Tibial nerve (tissue), 3 donors: ENCODE results near the gene SCP2.

Experiments
- CTCF ChIP-seq, 5 experiments: fragments of 200-600 bp in 3 of 5; fragments of 450-650 bp in 2 of 5; sonication (generic) in 3 of 5; IDR thresholded peaks; one replicate each; pipeline ENCODE4 v1.5.1; 2016 to 2019; ENCODE audit warnings: antibody characterized with exemption in 5 of 5, mild to moderate bottlenecking in 3 of 5, moderate library complexity in 2 of 5
- POLR2A ChIP-seq, 2 donors: fragments of 450-650 bp; IDR thresholded peaks; one replicate each; pipeline ENCODE4 v1.6.1; 2017; ENCODE audit warnings: antibody characterized with exemption in 2 of 2, mild to moderate bottlenecking in 2 of 2, moderate library complexity in 2 of 2

DNA sequence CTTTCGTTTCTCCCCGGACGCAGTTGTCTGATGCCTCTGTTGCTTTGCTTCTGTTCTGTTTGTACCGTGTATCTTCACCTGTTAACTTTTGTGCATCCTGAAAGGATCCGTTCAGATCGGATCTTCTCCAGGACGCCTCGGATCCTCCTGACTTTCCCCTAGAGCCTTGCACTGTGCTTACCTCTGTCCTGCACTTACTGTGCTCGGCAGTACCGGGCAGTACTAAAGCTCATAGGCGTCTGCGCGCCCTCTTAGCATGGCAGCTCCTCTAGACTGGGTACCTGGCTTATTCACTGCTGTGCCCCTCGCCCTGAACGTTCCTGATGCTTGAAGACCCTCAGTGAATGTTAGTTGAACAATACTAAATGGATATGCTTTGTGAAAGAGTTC lies 934 bp downstream of the SCP2 start:
- TF ChIP-seq CTCF (IDR thresholded peaks at IDR 0.05) (no peak), POLR2A (IDR thresholded peaks at IDR 0.05) (no peak)
